Osteoblast (primary cell): ENCODE measurements around the gene TNFAIP8L1. TPM values are rescaled to one million over a fixed set of nuclear protein-coding genes. Genes with fewer than 3 reads are reported as not detected.

Source experiments
- DNase-seq: peaks from one replicate; pipeline ENCODE4 v3.0.0; 2011; ENCODE audit warnings: low spot score, mixed read lengths; ENCODE audit not compliant: insufficient read length; ENCODE audit errors: missing footprints
- H2AFZ ChIP-seq: 2 replicates; pipeline ENCODE4 v1.6.0; 2011; ENCODE audit warnings: mild to moderate bottlenecking, low read length
- H3K27ac ChIP-seq: 2 replicates; pipeline ENCODE4 v1.5.1; 2011; ENCODE audit warnings: mild to moderate bottlenecking, low read depth, low read length, moderate library complexity
- H3K27me3 ChIP-seq: 2 replicates; pipeline ENCODE4 v1.6.0; 2012; ENCODE audit warnings: mild to moderate bottlenecking, control low read depth, inconsistent platforms, low read length, moderate library complexity; ENCODE audit not compliant: insufficient read depth
- H3K36me3 ChIP-seq: 2 replicates; pipeline ENCODE4 v1.5.1; 2011; ENCODE audit warnings: mild to moderate bottlenecking, low read length, control low read depth, moderate library complexity; ENCODE audit not compliant: insufficient read depth
- H3K4me1 ChIP-seq: 2 replicates; pipeline ENCODE4 v1.5.1; 2011; ENCODE audit warnings: mild to moderate bottlenecking, low read length, control low read depth, moderate library complexity; ENCODE audit not compliant: insufficient read depth
- H3K4me2 ChIP-seq: 2 replicates; pipeline ENCODE4 v1.6.0; 2011; ENCODE audit warnings: mild to moderate bottlenecking, low read length; ENCODE audit not compliant: insufficient read depth
- H3K4me3 ChIP-seq: fragments of 200-600 bp; sonication (generic); 3 replicates; pipeline ENCODE4 v1.5.1; 2012; ENCODE audit warnings: mild to moderate bottlenecking, low read length, inconsistent platforms; ENCODE audit not compliant: insufficient read depth
- H3K79me2 ChIP-seq: 2 replicates; pipeline ENCODE4 v1.6.0; 2012; ENCODE audit warnings: mild to moderate bottlenecking, low read length, control low read depth, inconsistent platforms; ENCODE audit not compliant: insufficient read depth
- H3K9me3 ChIP-seq: 2 replicates; pipeline ENCODE4 v1.5.1; 2011; ENCODE audit warnings: low read depth, low read length, control low read depth
- H4K20me1 ChIP-seq: 2 replicates; pipeline ENCODE4 v1.6.0; 2012; ENCODE audit warnings: mild to moderate bottlenecking, low read length, control low read depth; ENCODE audit not compliant: insufficient read depth
- total RNA-seq: library from RNA; depleted of rRNA; stranded (reverse); fragments of >200 nt; gene quantifications from 2 replicates; pipeline ENCODE4 v1.2.3, GENCODE V29; 2012
- TF ChIP-seq, protein P1 (sequence below): IDR thresholded peaks from 2 replicates; pipeline ENCODE4 v1.5.1; 2011; ENCODE audit warnings: mild to moderate bottlenecking, low read depth, low read length, moderate library complexity; ENCODE audit errors: extremely low read depth

TNFAIP8L1 gene
- total RNA-seq, 1 donor: 1.8 TPM

- no peak overlapping the region for H3K4me2 ChIP-seq
- TF ChIP-seq, protein P1, sequence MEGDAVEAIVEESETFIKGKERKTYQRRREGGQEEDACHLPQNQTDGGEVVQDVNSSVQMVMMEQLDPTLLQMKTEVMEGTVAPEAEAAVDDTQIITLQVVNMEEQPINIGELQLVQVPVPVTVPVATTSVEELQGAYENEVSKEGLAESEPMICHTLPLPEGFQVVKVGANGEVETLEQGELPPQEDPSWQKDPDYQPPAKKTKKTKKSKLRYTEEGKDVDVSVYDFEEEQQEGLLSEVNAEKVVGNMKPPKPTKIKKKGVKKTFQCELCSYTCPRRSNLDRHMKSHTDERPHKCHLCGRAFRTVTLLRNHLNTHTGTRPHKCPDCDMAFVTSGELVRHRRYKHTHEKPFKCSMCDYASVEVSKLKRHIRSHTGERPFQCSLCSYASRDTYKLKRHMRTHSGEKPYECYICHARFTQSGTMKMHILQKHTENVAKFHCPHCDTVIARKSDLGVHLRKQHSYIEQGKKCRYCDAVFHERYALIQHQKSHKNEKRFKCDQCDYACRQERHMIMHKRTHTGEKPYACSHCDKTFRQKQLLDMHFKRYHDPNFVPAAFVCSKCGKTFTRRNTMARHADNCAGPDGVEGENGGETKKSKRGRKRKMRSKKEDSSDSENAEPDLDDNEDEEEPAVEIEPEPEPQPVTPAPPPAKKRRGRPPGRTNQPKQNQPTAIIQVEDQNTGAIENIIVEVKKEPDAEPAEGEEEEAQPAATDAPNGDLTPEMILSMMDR: no peak
- peaks cover 39% of the 10 kb centered on the region for H3K4me1 ChIP-seq
- H2AFZ ChIP-seq: no peak overlapping the region
- H3K9me3 ChIP-seq: no peaks in the 10 kb centered on the region
- H3K27me3 ChIP-seq: no peaks in the 10 kb centered on the region
- peaks cover 7% of the 10 kb centered on the region for H3K79me2 ChIP-seq
- no peaks in the 10 kb centered on the region for H4K20me1 ChIP-seq
- peak; percentile 60 for DNase-seq
- no peak overlapping the region for H3K27ac ChIP-seq
- H3K4me3 ChIP-seq: no peak overlapping the region
- H3K36me3 ChIP-seq: no peaks in the 10 kb centered on the region
Observed at GRCh38 chr19:4638317-4638716, 999 bp upstream of the TNFAIP8L1 start.

- Histone ChIP-seq H4K20me1 (no peaks in the 10 kb centered on the region), H3K4me2 (peak overlapping the region; percentile 95), H3K9me3 (no peaks in the 10 kb centered on the region), H2AFZ (peak overlapping the region; percentile 91), H3K36me3 (no peaks in the 10 kb centered on the region), H3K27ac (peak overlapping the region; percentile 12), H3K79me2 (peaks cover 7% of the 10 kb centered on the region), H3K27me3 (no peaks in the 10 kb centered on the region), H3K4me3 (peak overlapping the region; percentile 87), H3K4me1 (peaks cover 27% of the 10 kb centered on the region)
- TF ChIP-seq, protein P1: no peak
- DNase-seq: peak; percentile 83
Observed at GRCh38 chr19:4639531-4640246, 373 bp downstream of the TNFAIP8L1 start.

GRCh38 chr19:4640247-4641000, 1.1 kb downstream of the TNFAIP8L1 start:
- TF ChIP-seq, protein P1: no peak
- Histone ChIP-seq H2AFZ (no peak overlapping the region), H4K20me1 (no peaks in the 10 kb centered on the region)

DNA sequence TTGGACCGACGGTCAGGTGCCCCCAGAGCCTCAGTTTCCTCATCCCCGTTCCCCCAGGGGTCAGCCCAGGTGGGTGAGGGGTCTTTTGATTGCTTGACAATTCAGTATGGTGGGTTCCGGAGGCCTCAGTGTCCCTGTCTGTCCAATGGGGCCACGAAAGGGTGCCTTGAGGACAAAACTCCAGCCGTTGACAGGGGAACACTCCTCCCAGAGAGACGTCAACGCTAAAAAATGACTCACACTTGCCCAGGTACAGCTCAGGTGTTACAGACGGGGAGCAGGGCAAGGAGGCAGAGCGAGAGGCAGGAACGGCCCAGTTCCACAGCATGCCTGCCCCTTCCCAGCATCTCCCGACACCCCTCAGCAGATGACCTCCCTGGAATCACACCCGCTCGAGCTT, 1.8 kb downstream of the TNFAIP8L1 start:
- no peaks in the 10 kb centered on the region for H3K36me3 ChIP-seq
- TF ChIP-seq, protein P1: no peak
- no peaks in the 10 kb centered on the region for H3K9me3 ChIP-seq
- peak; percentile 61 for DNase-seq
- peaks cover 7% of the 10 kb centered on the region for H3K79me2 ChIP-seq
- peaks cover 19% of the 10 kb centered on the region for H3K4me1 ChIP-seq
- H3K27me3 ChIP-seq: no peaks in the 10 kb centered on the region
- no peak overlapping the region for H2AFZ ChIP-seq
- no peak overlapping the region for H3K4me3 ChIP-seq
- no peaks in the 10 kb centered on the region for H4K20me1 ChIP-seq
- H3K4me2 ChIP-seq: no peak overlapping the region
- H3K27ac ChIP-seq: no peak overlapping the region

More at GRCh38 chr19:4640247-4641000, 1.1 kb downstream of the TNFAIP8L1 start:
- peak overlapping the region; percentile 87 for H3K4me3 ChIP-seq
- H3K9me3 ChIP-seq: no peaks in the 10 kb centered on the region
- H3K27ac ChIP-seq: no peak overlapping the region
- peak; percentile 87 for DNase-seq
- no peaks in the 10 kb centered on the region for H3K36me3 ChIP-seq
- peaks cover 22% of the 10 kb centered on the region for H3K4me1 ChIP-seq
- peaks cover 7% of the 10 kb centered on the region for H3K79me2 ChIP-seq
- H3K27me3 ChIP-seq: no peaks in the 10 kb centered on the region
- peak overlapping the region; percentile 95 for H3K4me2 ChIP-seq
